Dermis microvascular lymphatic vessel endothelial cell (primary cell): ENCODE measurements around the gene ASCC2. TPM values are rescaled to one million over a fixed set of nuclear protein-coding genes. Genes with fewer than 3 reads are reported as not detected.
"Not testable (repeated sequence)": the region's sequence is repeated elsewhere in the genome, so short reads cannot be mapped to it uniquely, and the experiment has no call there.

Experiments
- DNase-seq, 2 donors: peaks; one replicate each; pipeline versions ENCODE4 v3.0.0 to v3.0.0-alpha.2; 2010; ENCODE audit warnings: low read depth in 2 of 2
- total RNA-seq: library from RNA; depleted of rRNA; stranded (reverse); fragments of >200 nt; gene quantifications from 2 replicates; pipeline ENCODE4 v1.2.1, GENCODE V29; 2014

The ASCC2 gene
- total RNA-seq, 1 donor from 2014 or later, result 19.1 TPM

GRCh38 chr22:29859030-29859429 lies 21.0 kb upstream of the ASCC2 start:
- not testable (repeated sequence) for DNase-seq

DNA sequence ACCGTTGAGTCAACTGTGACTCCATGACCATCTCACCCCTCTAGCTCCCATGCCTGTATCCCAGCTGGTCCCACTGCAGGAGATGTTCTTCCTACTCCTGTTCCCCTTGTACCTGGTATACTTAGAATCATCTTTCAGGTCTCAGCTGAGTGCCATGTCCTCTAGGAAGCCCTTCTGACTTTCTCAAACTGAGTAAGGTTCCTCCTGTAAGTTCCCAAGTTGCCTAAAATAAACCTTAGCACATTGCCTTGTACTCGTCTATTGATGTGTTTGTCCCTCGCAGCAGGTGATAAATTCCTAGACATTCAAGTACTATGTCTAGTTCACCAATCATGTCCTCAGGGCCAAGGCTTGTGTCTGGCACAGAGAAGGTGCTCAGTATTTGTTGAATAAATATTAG lies 18.4 kb upstream of the ASCC2 start:
- no peak for DNase-seq

GRCh38 chr22:29855611-29856181 lies 17.6 kb upstream of the ASCC2 start:
- no peak for DNase-seq

DNA sequence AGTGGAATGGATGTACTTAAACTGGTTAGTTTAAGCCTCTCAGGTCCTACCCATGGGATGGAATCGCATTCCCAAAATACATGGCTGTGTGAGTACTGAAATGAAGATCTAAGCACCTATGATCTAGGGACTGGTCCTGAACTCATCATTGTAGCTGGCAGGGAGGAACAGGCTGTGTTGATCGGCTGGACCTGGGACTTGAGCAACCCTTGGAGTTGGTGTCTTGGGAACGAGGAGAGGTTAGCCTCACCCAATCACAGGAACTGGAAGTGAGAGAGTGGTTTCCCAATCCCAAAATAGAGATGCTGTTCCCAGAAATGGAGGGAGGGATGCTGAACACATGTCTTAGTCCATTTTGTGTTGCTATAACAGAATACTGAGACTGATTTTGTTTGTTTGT lies 16.4 kb upstream of the ASCC2 start:
- no peak for DNase-seq

DNA sequence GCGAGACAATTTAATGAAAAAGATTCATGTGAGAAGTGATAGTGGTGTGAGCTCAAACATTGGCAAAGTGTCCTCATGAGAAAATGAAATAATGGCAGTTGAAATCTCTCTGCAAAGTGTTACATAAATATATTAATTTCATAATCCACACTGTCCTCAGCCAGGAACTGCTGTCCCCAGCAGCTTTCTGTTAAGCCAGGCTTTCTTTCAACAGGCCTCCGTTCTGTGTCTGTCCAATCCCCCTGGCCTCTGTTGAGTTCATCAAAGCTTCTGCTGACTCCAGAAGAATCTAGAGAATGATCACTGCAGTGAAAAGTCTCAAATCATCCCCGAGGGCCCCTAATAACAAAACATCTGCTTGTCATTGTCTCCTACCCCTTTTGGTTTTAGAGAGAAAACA lies 10.0 kb upstream of the ASCC2 start:
- DNase-seq, result no peak

- no peak for DNase-seq
Measured at GRCh38 chr22:29846290-29846689, 8.2 kb upstream of the ASCC2 start.

GRCh38 chr22:29842740-29843139 lies 4.7 kb upstream of the ASCC2 start:
- peak in 1 of 2 donors; percentile 74 for DNase-seq

DNA sequence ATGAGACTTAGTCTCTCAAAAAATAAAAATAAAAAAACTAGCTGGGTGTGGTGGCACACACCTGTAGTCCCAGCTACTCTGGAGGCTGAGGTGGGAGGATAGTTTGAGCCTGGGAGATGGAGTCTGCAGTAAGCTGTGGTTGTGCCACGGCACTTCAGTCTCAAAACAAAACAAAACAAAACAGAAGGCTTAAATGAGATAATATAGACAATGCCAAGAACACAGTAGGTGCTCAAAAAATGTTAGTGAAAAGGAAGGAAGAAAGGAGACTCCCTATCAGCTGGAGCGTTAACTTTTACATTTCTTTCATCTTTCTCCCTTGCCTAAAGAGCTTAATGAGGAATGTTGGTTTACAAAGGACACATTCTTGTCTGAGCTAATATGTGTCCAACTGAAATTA lies 4.1 kb upstream of the ASCC2 start:
- DNase-seq, result no peak

- DNase-seq, result no peak
Measured at GRCh38 chr22:29840498-29840897, 2.4 kb upstream of the ASCC2 start.

DNA sequence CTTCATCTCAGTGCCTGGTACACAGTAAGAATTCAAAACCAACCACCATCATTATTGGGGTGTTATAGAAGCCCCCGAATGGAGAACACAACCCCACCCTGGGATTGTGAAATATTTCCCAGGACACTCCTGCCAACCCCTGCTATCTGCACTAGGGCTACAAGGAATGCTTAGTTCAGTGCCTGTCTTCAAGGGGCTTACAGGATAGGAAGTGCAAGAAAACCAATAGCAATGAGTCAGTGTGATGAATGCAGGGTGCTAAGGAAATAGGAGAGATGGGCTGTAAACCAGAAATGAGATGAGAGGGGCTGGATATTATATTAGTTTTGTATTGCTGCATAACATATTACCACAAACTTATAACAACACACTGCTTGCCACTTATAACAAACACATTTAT lies 965 bp upstream of the ASCC2 start:
- no peak for DNase-seq

GRCh38 chr22:29838599-29838956 lies 504 bp upstream of the ASCC2 start:
- no peak for DNase-seq

- not testable (repeated sequence) for DNase-seq
Measured at GRCh38 chr22:29836791-29837370, 1.2 kb downstream of the ASCC2 start.

GRCh38 chr22:29834046-29834445 lies 4.0 kb downstream of the ASCC2 start:
- no peak for DNase-seq

DNA sequence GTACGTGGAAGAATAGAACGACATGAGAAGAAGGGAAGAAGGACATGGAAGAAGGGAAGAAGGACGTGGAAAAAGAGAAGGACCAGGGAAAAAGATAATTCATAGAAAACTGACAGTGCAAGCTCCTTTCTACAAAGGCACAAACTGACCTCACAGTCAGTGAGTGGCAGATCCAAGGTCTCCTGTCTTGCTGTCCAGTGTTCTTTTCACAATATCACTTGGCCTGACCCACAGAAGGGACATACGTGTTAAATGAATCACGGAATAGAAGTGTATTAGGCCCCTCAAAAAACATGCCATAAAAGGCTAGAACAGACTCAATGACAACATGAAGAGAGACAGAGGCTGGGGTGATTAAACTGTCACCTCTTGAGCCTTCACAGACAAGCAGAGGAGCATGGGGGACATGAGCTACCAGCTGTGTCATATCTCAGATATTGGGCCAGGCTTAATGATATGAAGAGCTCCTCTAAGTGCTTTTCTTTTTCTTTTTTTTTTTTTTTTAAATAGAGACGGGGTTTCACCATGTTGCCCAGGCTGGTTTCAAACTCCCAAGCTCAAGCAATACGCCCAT lies 4.6 kb downstream of the ASCC2 start:
- no peak for DNase-seq

DNA sequence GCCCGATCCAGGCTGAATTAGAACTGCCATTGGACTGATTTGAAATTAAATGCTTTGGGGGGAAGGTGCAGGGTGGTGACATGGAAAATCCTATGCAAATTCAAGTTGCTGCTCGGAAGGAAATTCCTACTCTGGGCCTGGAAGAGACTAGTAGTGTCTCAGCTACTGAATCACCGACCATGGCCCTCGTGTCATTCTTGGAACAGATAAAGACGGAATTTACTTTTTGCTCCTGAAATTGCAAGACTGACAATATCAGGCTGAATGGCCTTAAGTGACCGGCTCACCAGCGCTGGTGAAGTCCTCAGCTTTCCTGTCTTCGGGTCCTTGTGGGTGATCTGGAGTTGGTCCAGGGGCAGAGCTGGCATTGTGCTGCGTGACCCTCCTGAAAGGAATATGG lies 6.1 kb downstream of the ASCC2 start:
- DNase-seq, result no peak

DNA sequence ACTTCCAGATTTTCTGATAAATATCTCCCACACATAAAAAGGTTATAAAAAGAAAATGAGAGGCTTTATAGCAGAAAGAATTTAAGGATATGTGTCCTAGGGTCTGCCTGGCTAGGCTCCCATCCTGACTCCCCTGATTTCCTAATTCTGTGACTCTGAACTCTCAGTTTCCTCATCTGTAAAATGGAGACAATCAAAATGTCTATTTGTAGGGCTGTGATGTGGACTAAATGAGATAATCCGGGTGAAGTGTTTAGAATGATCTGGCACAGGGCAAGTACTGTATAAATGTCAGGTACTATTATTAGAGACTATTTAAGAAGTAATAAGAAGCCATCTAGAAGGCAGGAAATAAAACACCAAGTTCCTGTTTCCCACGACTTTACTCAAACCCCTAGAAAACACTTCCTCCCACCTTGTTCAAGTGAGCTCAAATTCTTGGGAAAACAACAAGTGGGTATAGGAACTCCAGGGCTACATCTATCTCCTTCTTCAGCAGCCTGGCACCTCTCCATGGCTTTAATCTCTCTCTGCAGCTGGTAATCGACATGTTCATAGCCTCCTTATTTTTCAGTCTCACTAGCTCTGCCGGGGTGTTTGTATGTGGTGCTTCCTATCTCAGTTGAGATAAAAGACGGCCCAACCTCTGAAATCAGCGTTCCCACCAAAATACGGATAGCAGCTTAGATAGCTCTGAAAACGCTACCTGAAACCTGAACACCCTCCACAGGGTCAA lies 6.7 kb downstream of the ASCC2 start:
- DNase-seq, result no peak

DNA sequence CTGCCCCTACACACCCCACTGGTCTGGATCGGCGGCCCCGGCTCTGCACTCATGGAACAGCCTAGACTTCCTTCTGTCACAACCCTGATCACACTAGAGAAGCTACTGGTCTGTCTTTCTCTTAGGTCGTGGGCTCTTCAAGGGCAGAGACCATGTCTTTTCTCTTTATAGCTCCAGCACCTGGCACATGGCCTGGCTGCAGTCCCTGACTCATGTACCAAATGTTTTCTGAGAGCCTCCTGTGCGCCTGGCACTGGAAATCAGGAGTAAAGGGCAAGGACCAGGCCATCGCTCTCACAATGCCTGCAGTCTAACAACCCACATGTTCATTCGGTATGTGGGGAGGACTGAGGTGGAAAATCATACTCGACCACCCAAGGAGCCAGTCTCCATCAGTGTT lies 7.5 kb downstream of the ASCC2 start:
- no peak for DNase-seq

GRCh38 chr22:29827726-29828125 lies 10.3 kb downstream of the ASCC2 start:
- peak; percentile 42 to 94 for DNase-seq

GRCh38 chr22:29827091-29827490 lies 11.0 kb downstream of the ASCC2 start:
- no peak for DNase-seq

GRCh38 chr22:29825578-29825977 lies 12.5 kb downstream of the ASCC2 start:
- DNase-seq, result no peak

- no peak for DNase-seq
Measured at GRCh38 chr22:29824677-29825076, 13.4 kb downstream of the ASCC2 start.

GRCh38 chr22:29821291-29822016 lies 16.6 kb downstream of the ASCC2 start:
- DNase-seq, result peak; percentile 57 to 89
